IMR-90 (cell line): ENCODE measurements around the gene TULP4. TPM values are rescaled to one million over a fixed set of nuclear protein-coding genes. Genes with fewer than 3 reads are reported as not detected.

Experiments used
- ATAC-seq: fragments of 200-7000 bp; cut with Tn5 transposase; 2 replicates; pipeline ENCODE4 v1.9.1; 2020; ENCODE audit warnings: low read depth, mild to moderate bottlenecking, moderate library complexity
- BruUV-seq: library from RNA; stranded (reverse); fragments of 400-500 nt; replicated peaks from 2 replicates; lab custom pipeline; 2021; lab: Mats Ljungman, UMichigan
- CTCF ChIA-PET: fragments of 300-600 bp; formaldehyde crosslinking; extraction: SDS; loops from one replicate; lab custom pipeline; 2021; ENCODE audit warnings: antibody characterized with exemption; lab: Yijun Ruan, JAX
- POLR2A ChIA-PET: fragments of 300-600 bp; sonication (Branson Sonifier 250); formaldehyde crosslinking; loops from one replicate; lab custom pipeline; 2022; ENCODE audit warnings: antibody characterized with exemption; ENCODE audit not compliant: unreplicated experiment; lab: Charles Lee
- DNase-seq: peaks from one replicate; pipeline ENCODE4 v3.0.0; 2013
- H2AFZ ChIP-seq: replicated peaks from 2 replicates; pipeline ENCODE3; 2013; ENCODE audit warnings: low read length, mild to moderate bottlenecking; ENCODE audit not compliant: poor library complexity
- H2AK5ac ChIP-seq: 2 replicates; pipeline ENCODE4 v1.6.1; 2013; ENCODE audit warnings: low read depth, low read length, inconsistent platforms
- H2AK9ac ChIP-seq: replicated peaks from 2 replicates; pipeline ENCODE3; 2013; ENCODE audit warnings: mild to moderate bottlenecking, low read depth, low read length, moderate library complexity; ENCODE audit not compliant: poor library complexity
- H2BK120ac ChIP-seq: 2 replicates; pipeline ENCODE4 v1.6.1; 2013; ENCODE audit warnings: low read depth, low read length, inconsistent platforms
- H2BK15ac ChIP-seq: 3 replicates; pipeline ENCODE4 v1.6.1; 2013; ENCODE audit warnings: low read depth, low read length, inconsistent platforms
- H2BK20ac ChIP-seq: 2 replicates; pipeline ENCODE4 v1.6.1; 2013; ENCODE audit warnings: low read depth, mild to moderate bottlenecking, inconsistent platforms, low read length, moderate library complexity
- H2BK5ac ChIP-seq: 2 replicates; pipeline ENCODE4 v1.6.1; 2013; ENCODE audit warnings: mild to moderate bottlenecking, low read depth, low read length, inconsistent platforms; ENCODE audit not compliant: poor library complexity, severe bottlenecking
- H3K14ac ChIP-seq: replicated peaks from 2 replicates; pipeline ENCODE4 v1.6.1; 2013; ENCODE audit warnings: low read depth, low read length, inconsistent platforms
- H3K18ac ChIP-seq: 2 replicates; pipeline ENCODE4 v1.6.1; 2013; ENCODE audit warnings: low read depth, low read length, control low read depth
- H3K23ac ChIP-seq: 2 replicates; pipeline ENCODE4 v1.6.1; 2013; ENCODE audit warnings: low read depth, low read length, inconsistent platforms
- H3K27ac ChIP-seq: 2 replicates; pipeline ENCODE4 v1.5.1; 2013; ENCODE audit warnings: mild to moderate bottlenecking, control low read depth, low read length; ENCODE audit not compliant: insufficient read depth
- H3K27me3 ChIP-seq: 2 replicates; pipeline ENCODE4 v1.6.1; 2013; ENCODE audit warnings: low read length; ENCODE audit not compliant: control insufficient read depth, insufficient read depth
- H3K36me3 ChIP-seq: 2 replicates; pipeline ENCODE4 v1.6.1; 2013; ENCODE audit warnings: low read length, mixed read lengths; ENCODE audit not compliant: control insufficient read depth, insufficient read depth
- H3K4ac ChIP-seq: 2 replicates; pipeline ENCODE4 v1.6.1; 2013; ENCODE audit warnings: low read depth, low read length, inconsistent platforms
- H3K4me1 ChIP-seq: 2 replicates; pipeline ENCODE4 v1.6.1; 2013; ENCODE audit warnings: low read length, mixed read lengths; ENCODE audit not compliant: control insufficient read depth, insufficient read depth
- H3K4me2 ChIP-seq: 2 replicates; pipeline ENCODE4 v1.6.1; 2013; ENCODE audit warnings: low read depth, mild to moderate bottlenecking, control low read depth, low read length, moderate library complexity
- H3K4me3 ChIP-seq: 2 replicates; pipeline ENCODE4 v1.5.1; 2013; ENCODE audit warnings: low read depth, mild to moderate bottlenecking, control low read depth, low read length, moderate library complexity; ENCODE audit not compliant: insufficient read depth
- H3K56ac ChIP-seq: 2 replicates; pipeline ENCODE4 v1.6.1; 2013; ENCODE audit warnings: low read length, inconsistent platforms; ENCODE audit not compliant: insufficient read depth; ENCODE audit errors: extremely low read depth
- H3K79me1 ChIP-seq, 2 experiments: 2 replicates each; pipeline ENCODE4 v1.6.1; 2013; ENCODE audit warnings: low read length in 2 of 2, inconsistent platforms in 1 of 2, low read depth in 1 of 2
- H3K9ac ChIP-seq: 2 replicates; pipeline ENCODE4 v1.6.1; 2013; ENCODE audit warnings: low read depth, low read length, control low read depth
- H3K9me1 ChIP-seq: 2 replicates; pipeline ENCODE4 v1.6.1; 2013; ENCODE audit warnings: low read length, inconsistent platforms; ENCODE audit not compliant: insufficient read depth
- H3K9me3 ChIP-seq: 2 replicates; pipeline ENCODE4 v1.6.1; 2013; ENCODE audit warnings: low read length; ENCODE audit not compliant: control insufficient read depth, insufficient read depth
- H4K20me1 ChIP-seq: 2 replicates; pipeline ENCODE4 v1.6.1; 2013; ENCODE audit warnings: low read length, inconsistent platforms; ENCODE audit not compliant: insufficient read depth
- H4K5ac ChIP-seq: 2 replicates; pipeline ENCODE4 v1.6.1; 2013; ENCODE audit warnings: mild to moderate bottlenecking, low read depth, low read length, control low read depth
- H4K8ac ChIP-seq, 2 experiments: 2 replicates each; pipeline ENCODE4 v1.6.1; 2013; ENCODE audit warnings: low read depth in 2 of 2, low read length in 2 of 2, control low read depth in 1 of 2, inconsistent platforms in 1 of 2
- H4K91ac ChIP-seq: 2 replicates; pipeline ENCODE4 v1.6.1; 2013; ENCODE audit warnings: low read depth, low read length, inconsistent platforms; ENCODE audit not compliant: insufficient read depth
- CEBPB ChIP-seq: IDR thresholded peaks from 2 replicates; pipeline ENCODE4 v1.6.1; 2012; ENCODE audit warnings: low read depth, low read length, improper control_type of control experiment
- CHD1 ChIP-seq: IDR thresholded peaks from 2 replicates; pipeline ENCODE4 v1.6.1; 2012; ENCODE audit warnings: low read depth, low read length, improper control_type of control experiment
- FOS ChIP-seq: fragments of 150-350 bp; IDR thresholded peaks from 2 replicates; pipeline ENCODE4 v1.6.1; 2016; ENCODE audit warnings: low read depth, low read length
- MAFK ChIP-seq: IDR thresholded peaks from 2 replicates; pipeline ENCODE4 v1.6.1; 2012; ENCODE audit warnings: low read depth, low read length, improper control_type of control experiment
- MAZ ChIP-seq: IDR thresholded peaks from 2 replicates; pipeline ENCODE4 v1.6.1; 2012; ENCODE audit warnings: low read depth, mild to moderate bottlenecking, low read length, improper control_type of control experiment, moderate library complexity, borderline replicate concordance
- MXI1 ChIP-seq: IDR thresholded peaks from 2 replicates; pipeline ENCODE4 v1.6.1; 2012; ENCODE audit warnings: low read depth, mild to moderate bottlenecking, low read length, moderate library complexity, borderline replicate concordance
- NFE2L2 ChIP-seq: fragments of 150-350 bp; IDR thresholded peaks from 2 replicates; pipeline ENCODE4 v1.6.1; 2016; ENCODE audit warnings: low read depth, mild to moderate bottlenecking, low read length
- POLR2A ChIP-seq: IDR thresholded peaks from 2 replicates; pipeline ENCODE4 v1.6.1; 2012; ENCODE audit warnings: mild to moderate bottlenecking, low read depth, low read length
- RAD21 ChIP-seq: IDR thresholded peaks from 2 replicates; pipeline ENCODE4 v1.6.1; 2012; ENCODE audit warnings: low read length, improper control_type of control experiment
- RCOR1 ChIP-seq: IDR thresholded peaks from 2 replicates; pipeline ENCODE4 v1.6.1; 2012; ENCODE audit warnings: mild to moderate bottlenecking, low read length, improper control_type of control experiment; ENCODE audit not compliant: insufficient replicate concordance
- RFX5 ChIP-seq: IDR thresholded peaks from 2 replicates; pipeline ENCODE4 v1.8.0; 2012; ENCODE audit warnings: low read depth, mild to moderate bottlenecking, low read length, moderate library complexity
- SMC3 ChIP-seq: fragments of 150-350 bp; IDR thresholded peaks from 2 replicates; pipeline ENCODE4 v1.6.1; 2016; ENCODE audit warnings: low read depth, mild to moderate bottlenecking, antibody characterized with exemption, low read length, moderate library complexity
- USF2 ChIP-seq: fragments of 150-350 bp; IDR thresholded peaks from 2 replicates; pipeline ENCODE4 v1.6.1; 2017; ENCODE audit warnings: mild to moderate bottlenecking, antibody characterized with exemption, low read length, low read depth
- WGBS, 2 experiments: methylation state at CpG; one replicate each; pipeline versions ENCODE4 v1.1.5 to v1.1.7; 2013; ENCODE audit warnings: missing lambda C conversion rate in 2 of 2; ENCODE audit not compliant: insufficient read length in 1 of 2; ENCODE audit errors: extremely low coverage in 2 of 2; 5-methylcytosine and 5-hydroxymethylcytosine counted together
- dilution Hi-C: fragments of 300-500 bp; cut with HindIII; formaldehyde crosslinking; loops from one replicate; pipeline ENCODE4 v1.14.3; 2018; ENCODE audit warnings: low sequenced_read_pairs; ENCODE audit not compliant: unreplicated experiment
- in situ Hi-C: fragments of 300-500 bp; cut with MboI; formaldehyde crosslinking; loops from 3 replicates; pipeline ENCODE4 v1.14.3; 2019; ENCODE audit warnings: low sequenced_read_pairs, inconsistent platforms, mixed read lengths
- intact Hi-C: fragments of 100-400 bp; cut with micrococcal nuclease; formaldehyde crosslinking; loops from 2 replicates; pipeline ENCODE4 v1.10.0; 2022
- polyA plus RNA-seq, 3 experiments: library from polyadenylated mRNA; depleted of rRNA; stranded (reverse); fragments of >200 nt; gene quantifications; 2 replicates each; pipeline ENCODE4 v1.2.3, GENCODE V29; 2012; ENCODE audit warnings: low replicate concordance in 1 of 3
- total RNA-seq: library from RNA; depleted of rRNA; stranded (reverse); fragments of >200 nt; gene quantifications from 2 replicates; pipeline ENCODE4 v1.2.3, GENCODE V29; 2012
- TF ChIP-seq, protein P1 (sequence below): conservative IDR thresholded peaks from 2 replicates; pipeline ENCODE4 v1.5.1; 2012; ENCODE audit warnings: mild to moderate bottlenecking, low read depth, low read length, improper control_type of control experiment

Gene TULP4
- total and polyA plus RNA-seq, 2 of the 4 experiments (the other 2 are of a cell fraction), result 8.1 to 30.6 TPM

DNA sequence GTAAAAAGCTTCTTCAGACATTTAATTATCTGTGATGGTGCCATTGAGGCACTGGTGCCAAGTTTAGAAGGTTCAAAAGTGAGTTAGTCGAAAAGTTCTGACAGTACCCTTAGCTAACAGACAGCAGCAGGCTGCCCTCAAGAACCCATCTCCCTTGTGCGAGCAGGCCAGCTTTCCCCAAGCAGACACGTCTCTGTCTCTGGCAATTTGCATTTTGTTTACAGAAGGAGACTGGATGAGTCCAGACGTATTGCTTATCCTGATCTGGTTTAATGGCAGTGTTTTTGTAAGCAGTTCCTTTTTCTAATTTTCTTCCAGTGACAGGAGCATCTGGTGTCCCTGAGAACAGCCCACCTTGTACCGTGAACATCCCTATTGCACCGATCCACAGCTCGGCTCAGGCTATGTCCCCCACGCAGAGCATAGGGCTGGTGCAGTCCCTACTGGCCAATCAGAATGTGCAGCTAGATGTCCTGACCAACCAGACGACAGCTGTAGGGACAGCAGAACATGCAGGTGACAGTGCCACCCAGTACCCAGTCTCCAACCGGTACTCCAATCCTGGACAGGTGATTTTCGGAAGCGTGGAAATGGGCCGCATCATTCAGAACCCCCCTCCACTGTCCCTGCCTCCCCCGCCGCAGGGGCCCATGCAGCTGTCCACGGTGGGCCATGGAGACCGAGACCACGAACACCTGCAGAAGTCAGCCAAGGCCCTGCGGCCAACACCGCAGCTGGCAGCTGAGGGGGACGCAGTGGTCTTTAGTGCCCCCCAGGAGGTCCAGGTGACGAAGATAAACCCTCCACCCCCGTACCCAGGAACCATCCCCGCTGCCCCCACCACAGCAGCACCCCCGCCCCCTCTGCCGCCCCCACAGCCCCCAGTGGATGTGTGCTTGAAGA, 189.3 kb downstream of the TULP4 start:
- Histone ChIP-seq H3K27me3 (no peaks in the 10 kb centered on the region), H2AK9ac (no peak overlapping the region), H3K27ac (no peak overlapping the region), H3K4me3 (no peak overlapping the region), H4K20me1 (no peaks in the 10 kb centered on the region), H3K9me1 (0 out of 2 replicates have a peak, but pooled peaks cover 3% of the 10 kb centered on the region), H3K9ac (no peak overlapping the region), H4K8ac (no peak overlapping the region), H3K4me1 (peaks cover 5% of the 10 kb centered on the region), H2AK5ac (no peak overlapping the region), H3K4ac (no peak overlapping the region), H2AFZ (no peak overlapping the region), H2BK20ac (no peak overlapping the region), H3K14ac (no peak overlapping the region), H3K56ac (no peak overlapping the region), H3K23ac (no peak overlapping the region), H3K36me3 (peaks cover 23% of the 10 kb centered on the region), H2BK5ac (no peak overlapping the region), H3K9me3 (no peaks in the 10 kb centered on the region), H3K18ac (no peak overlapping the region), H3K4me2 (no peak overlapping the region), H3K79me1 (0 out of 4 replicates have a peak, but pooled peaks cover 0 to 4% of the 10 kb centered on the region in 2 experiments), H2BK120ac (no peak overlapping the region), H4K91ac (no peak overlapping the region), H2BK15ac (no peak overlapping the region), H4K5ac (no peak overlapping the region)
- ChIA-PET CTCF (interaction anchor here (0.6 to 0.9 kb wide), 2 partner anchors 17 to 122 kb away, joined by 3 to 8 read pairs; no protein-coding TSS in a partner anchor), POLR2A (no interaction called here)
- BruUV-seq, result no TSS peak
- TF ChIP-seq USF2, result no peak
- TF ChIP-seq, protein P1, sequence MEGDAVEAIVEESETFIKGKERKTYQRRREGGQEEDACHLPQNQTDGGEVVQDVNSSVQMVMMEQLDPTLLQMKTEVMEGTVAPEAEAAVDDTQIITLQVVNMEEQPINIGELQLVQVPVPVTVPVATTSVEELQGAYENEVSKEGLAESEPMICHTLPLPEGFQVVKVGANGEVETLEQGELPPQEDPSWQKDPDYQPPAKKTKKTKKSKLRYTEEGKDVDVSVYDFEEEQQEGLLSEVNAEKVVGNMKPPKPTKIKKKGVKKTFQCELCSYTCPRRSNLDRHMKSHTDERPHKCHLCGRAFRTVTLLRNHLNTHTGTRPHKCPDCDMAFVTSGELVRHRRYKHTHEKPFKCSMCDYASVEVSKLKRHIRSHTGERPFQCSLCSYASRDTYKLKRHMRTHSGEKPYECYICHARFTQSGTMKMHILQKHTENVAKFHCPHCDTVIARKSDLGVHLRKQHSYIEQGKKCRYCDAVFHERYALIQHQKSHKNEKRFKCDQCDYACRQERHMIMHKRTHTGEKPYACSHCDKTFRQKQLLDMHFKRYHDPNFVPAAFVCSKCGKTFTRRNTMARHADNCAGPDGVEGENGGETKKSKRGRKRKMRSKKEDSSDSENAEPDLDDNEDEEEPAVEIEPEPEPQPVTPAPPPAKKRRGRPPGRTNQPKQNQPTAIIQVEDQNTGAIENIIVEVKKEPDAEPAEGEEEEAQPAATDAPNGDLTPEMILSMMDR, result no peak
- TF ChIP-seq CEBPB, result no peak
- TF ChIP-seq SMC3, result no peak
- TF ChIP-seq FOS, result no peak
- TF ChIP-seq MXI1, result no peak
- no peak for TF ChIP-seq NFE2L2
- TF ChIP-seq RAD21, result no peak
- no peak for TF ChIP-seq RCOR1
- no peak for TF ChIP-seq RFX5
- TF ChIP-seq CHD1, result no peak
- no peak for TF ChIP-seq MAFK
- no peak for TF ChIP-seq POLR2A
- TF ChIP-seq MAZ, result no peak
- in situ Hi-C loops, result no loop called here
- dilution Hi-C loops, result no loop called here
- ATAC-seq (no peak), DNase-seq (no peak)
- WGBS, 2 experiments, result 89% methylated on average over 4 of the region's 26 CpGs; no CpG with 5 or more reads in 1 of the 2 experiments
- intact Hi-C loops, result no loop called here
